ENCODE results near the gene CCDC102A. TPM values are rescaled to one million over a fixed set of nuclear protein-coding genes. Genes with fewer than 3 reads are reported as not detected.

CCDC102A gene
- total and polyA plus RNA-seq, 2 donors (not counting 3 experiments of a cell fraction or from before 2014, with no cell fraction given), result 7.8 to 12.2 TPM

GRCh38 chr16:57574646-57575467, 38.5 kb upstream of the CCDC102A start:
- FAIRE-seq (no peak), DNase-seq (ENCODE audit: low read depth, low spot score) (no peak)
- Histone ChIP-seq H3K4me1 (ENCODE audit: control insufficient read depth, extremely low read depth, insufficient read depth, low read length) (no peaks in the 10 kb centered on the region), H3K27me3 (ENCODE audit: control insufficient read depth in 2 of 2, insufficient read depth in 2 of 2, low read length in 2 of 2) (no peaks in the 10 kb centered on the region), H2AFZ (ENCODE audit: low read depth, low read length) (no peak overlapping the region), H3K9me1 (replicated peaks; ENCODE audit: control insufficient read depth, extremely low read depth, insufficient read depth, low read length) (no peaks in the 10 kb centered on the region), H4K20me1 (replicated peaks; ENCODE audit: control insufficient read depth, extremely low read depth, insufficient read depth, low read length) (no peaks in the 10 kb centered on the region), H3K9ac (replicated peaks; ENCODE audit: extremely low read depth, insufficient read depth, low read length) (no peak overlapping the region), H3K36me3 (ENCODE audit: control insufficient read depth in 2 of 2, extremely low read depth in 1 of 2, insufficient read depth in 2 of 2, low read length in 2 of 2) (no peaks in the 10 kb centered on the region), H3K27ac (ENCODE audit: insufficient read depth, low read depth, low read length) (no peak overlapping the region), H3K79me2 (ENCODE audit: control insufficient read depth, insufficient read depth, low read length) (no peaks in the 10 kb centered on the region), H3K4me3 (replicated peaks in 1 of 3; ENCODE audit: insufficient read depth in 1 of 3, low read depth in 1 of 3, low read length in 3 of 3) (no peak overlapping the region), H3K4me2 (ENCODE audit: insufficient read depth, low read length) (no peak overlapping the region), H3K9me3 (replicated peaks; ENCODE audit: control insufficient read depth, insufficient read depth, low read length) (no peaks in the 10 kb centered on the region)
- ChIA-PET POLR2A (no interaction called here), CTCF (interaction anchor here (1.0 to 4.8 kb wide), 22 partner anchors 9 to 430 kb away, joined by 3 to 63 read pairs (median 10); partner anchors contain the start of gene KATNB1)
- no peak for TF ChIP-seq JUN (IDR thresholded peaks at IDR 0.05; ENCODE audit: borderline replicate concordance, insufficient read depth, insufficient read length, low read depth)
- TF ChIP-seq POLR2A (IDR thresholded peaks at IDR 0.05; ENCODE audit: low read depth, low read length), result no peak
- no peak for TF ChIP-seq CTCF (IDR thresholded peaks at IDR 0.05; ENCODE audit: extremely low read depth in 1 of 2, insufficient read depth in 1 of 2, low read depth in 1 of 2, low read length in 2 of 2)
- no peak for TF ChIP-seq MAX (IDR thresholded peaks at IDR 0.05; ENCODE audit: insufficient read depth, insufficient read length)
- no peak for TF ChIP-seq GATA2 (IDR thresholded peaks at IDR 0.05; ENCODE audit: insufficient read depth, insufficient read length, low read depth, low read length)
- TF ChIP-seq MYC (IDR thresholded peaks at IDR 0.05; ENCODE audit: low read depth, low read length), result no peak
- TF ChIP-seq FOS (IDR thresholded peaks at IDR 0.05; ENCODE audit: borderline replicate concordance, insufficient read depth, low read length), result no peak
- no peak for TF ChIP-seq POLR2AphosphoS5 (IDR thresholded peaks at IDR 0.05; ENCODE audit: insufficient read depth, low read depth, low read length)
- TF ChIP-seq EZH2 (IDR thresholded peaks at IDR 0.05; ENCODE audit: borderline replicate concordance, low read depth, low read length, severe bottlenecking), result no peak
- no TSS peak for BruUV-seq (replicated peaks)
- intact Hi-C loops (cut with micrococcal nuclease), result no loop called here
- dilution Hi-C loops (cut with MboI; ENCODE audit: extremely low pct_ligation_motif_present, low sequenced_read_pairs), result no loop called here

Measured in endothelial cell of umbilical vein (primary cell).